ENCODE results near the gene TACO1.

TACO1 gene

GRCh38 chr17:63600569-63601438 lies at the start of gene TACO1:
Gene TACO1 (plus strand): TSS chr17:63600895. CDS start chr17:63601084, 189 bp downstream.
- peak; percentile 60 for DNase-seq

- DNase-seq, result no peak
These were observed 48.5 kb upstream of the TACO1 start for GRCh38 chr17:63552211-63552610.

GRCh38 chr17:63555500-63556156 lies 45.1 kb upstream of the TACO1 start:
- DNase-seq, result no peak

GRCh38 chr17:63557416-63557815 lies 43.3 kb upstream of the TACO1 start:
- no peak for DNase-seq

GRCh38 chr17:63558441-63558840 lies 42.3 kb upstream of the TACO1 start:
- DNase-seq, result no peak

- no peak for DNase-seq
These were observed 38.9 kb upstream of the TACO1 start for GRCh38 chr17:63561819-63562218.

- DNase-seq, result no peak
These were observed 37.4 kb upstream of the TACO1 start for GRCh38 chr17:63563339-63563738.

GRCh38 chr17:63564562-63564961 lies 36.1 kb upstream of the TACO1 start:
- DNase-seq, result no peak

GRCh38 chr17:63567229-63567628 lies 33.5 kb upstream of the TACO1 start:
- no peak for DNase-seq

GRCh38 chr17:63568563-63568962 lies 32.1 kb upstream of the TACO1 start:
- no peak for DNase-seq

GRCh38 chr17:63571632-63572310 lies 28.9 kb upstream of the TACO1 start:
- DNase-seq, result no peak

GRCh38 chr17:63573634-63574033 lies 27.1 kb upstream of the TACO1 start:
- DNase-seq, result no peak

- no peak for DNase-seq
These were observed 22.5 kb upstream of the TACO1 start for GRCh38 chr17:63578027-63578768.

- DNase-seq, result no peak
These were observed 22.0 kb upstream of the TACO1 start for GRCh38 chr17:63578769-63579111.

- no peak for DNase-seq
These were observed 21.1 kb upstream of the TACO1 start for GRCh38 chr17:63579633-63580032.

GRCh38 chr17:63587770-63588169 lies 12.9 kb upstream of the TACO1 start:
- DNase-seq, result no peak

GRCh38 chr17:63588797-63589196 lies 11.9 kb upstream of the TACO1 start:
- no peak for DNase-seq

GRCh38 chr17:63589646-63590045 lies 11.0 kb upstream of the TACO1 start:
- DNase-seq, result no peak

GRCh38 chr17:63592797-63593196 lies 7.9 kb upstream of the TACO1 start:
- no peak for DNase-seq

GRCh38 chr17:63595132-63595531 lies 5.6 kb upstream of the TACO1 start:
- no peak for DNase-seq

GRCh38 chr17:63596856-63597586 lies 3.7 kb upstream of the TACO1 start:
- DNase-seq, result no peak

- DNase-seq, result no peak
These were observed 2.4 kb upstream of the TACO1 start for GRCh38 chr17:63598281-63598680.

Measured in 8988T (cell line).